HepG2 (cell line): ENCODE results near the gene UBC. TPM values are rescaled to one million over a fixed set of nuclear protein-coding genes. Genes with fewer than 3 reads are reported as not detected.

Experiments
- FOXK1 ChIP-seq: sonication (generic); formaldehyde crosslinking; IDR thresholded peaks from 2 replicates; pipeline ENCODE4 v1.4.0; 2020; ENCODE audit warnings: low read depth, missing genetic modification reagents, borderline replicate concordance
- FOXO1 ChIP-seq: sonication (generic); formaldehyde crosslinking; IDR thresholded peaks from 2 replicates; pipeline ENCODE4 v1.4.0; 2020; ENCODE audit warnings: missing genetic modification reagents
- HES4 ChIP-seq: sonication (generic); formaldehyde crosslinking; IDR thresholded peaks from 2 replicates; pipeline ENCODE4 v1.9.0; 2021; ENCODE audit warnings: mild to moderate bottlenecking, missing genetic modification reagents, borderline replicate concordance
- KLF6 ChIP-seq: IDR thresholded peaks from 2 replicates; pipeline ENCODE4 v1.8.0; 2016; ENCODE audit warnings: missing biosample characterization, missing genetic modification reagents
- NFE2L1 ChIP-seq: sonication (generic); formaldehyde crosslinking; IDR thresholded peaks from 2 replicates; pipeline ENCODE4 v1.4.0; 2020; ENCODE audit warnings: missing genetic modification reagents, mild to moderate bottlenecking, borderline replicate concordance
- RARA ChIP-seq: IDR thresholded peaks from 2 replicates; pipeline ENCODE4 v1.6.1; 2016; ENCODE audit warnings: missing genetic modification reagents, missing compliant biosample characterization
- RFXANK ChIP-seq: IDR thresholded peaks from 2 replicates; pipeline ENCODE4 v1.6.1; 2016
- RFXAP ChIP-seq: sonication (generic); formaldehyde crosslinking; IDR thresholded peaks from 2 replicates; pipeline ENCODE4 v1.4.0; 2020; ENCODE audit warnings: missing genetic modification reagents, borderline replicate concordance
- SALL2 ChIP-seq: sonication (generic); formaldehyde crosslinking; IDR thresholded peaks from 2 replicates; pipeline ENCODE4 v1.8.1; 2023; ENCODE audit warnings: mild to moderate bottlenecking, missing genetic modification reagents, inconsistent platforms
- SNAPC2 ChIP-seq: sonication (generic); formaldehyde crosslinking; IDR thresholded peaks from 2 replicates; pipeline ENCODE4 v1.8.1; 2022; ENCODE audit warnings: mild to moderate bottlenecking, missing genetic modification reagents
- TARDBP ChIP-seq: sonication (generic); formaldehyde crosslinking; IDR thresholded peaks from 2 replicates; pipeline ENCODE4 v1.8.0; 2022; ENCODE audit warnings: mild to moderate bottlenecking, missing genetic modification reagents
- TSC22D2 ChIP-seq: sonication (generic); formaldehyde crosslinking; IDR thresholded peaks from 2 replicates; pipeline ENCODE4 v1.5.1; 2020; ENCODE audit warnings: missing genetic modification reagents, mild to moderate bottlenecking, borderline replicate concordance
- ZBTB40 ChIP-seq, 2 experiments: fragments of 450-650 bp in 1 of 2; sonication (generic) in 1 of 2; formaldehyde crosslinking in 1 of 2; IDR thresholded peaks; 2 replicates each; pipeline versions ENCODE4 v1.6.1 to v1.8.0; 2016 to 2022; ENCODE audit warnings: antibody characterized with exemption in 1 of 2, mild to moderate bottlenecking in 1 of 2, missing genetic modification reagents in 1 of 2
- ZBTB7B ChIP-seq: sonication (generic); formaldehyde crosslinking; IDR thresholded peaks from 2 replicates; pipeline ENCODE4 v1.4.0; 2020; ENCODE audit warnings: missing genetic modification reagents
- ZFP82 ChIP-seq: sonication (generic); formaldehyde crosslinking; IDR thresholded peaks from 2 replicates; pipeline ENCODE4 v1.5.1; 2020; ENCODE audit warnings: mild to moderate bottlenecking, missing genetic modification reagents, borderline replicate concordance
- ZNF225 ChIP-seq: sonication (generic); formaldehyde crosslinking; IDR thresholded peaks from 2 replicates; pipeline ENCODE4 v1.4.0; 2020; ENCODE audit warnings: mild to moderate bottlenecking, missing genetic modification reagents
- ZNF317 ChIP-seq: sonication (generic); formaldehyde crosslinking; IDR thresholded peaks from 2 replicates; pipeline ENCODE4 v1.5.0; 2020; ENCODE audit warnings: mild to moderate bottlenecking, missing genetic modification reagents
- ZNF431 ChIP-seq: sonication (generic); formaldehyde crosslinking; IDR thresholded peaks from 2 replicates; pipeline ENCODE4 v1.9.0; 2022; ENCODE audit warnings: missing genetic modification reagents, low read depth, mild to moderate bottlenecking, borderline replicate concordance
- ZNF605 ChIP-seq: sonication (generic); formaldehyde crosslinking; IDR thresholded peaks from 2 replicates; pipeline ENCODE4 v1.8.0; 2022; ENCODE audit warnings: mild to moderate bottlenecking, missing genetic modification reagents
- ZNF629 ChIP-seq: sonication (generic); formaldehyde crosslinking; conservative IDR thresholded peaks from 2 replicates; pipeline ENCODE4 v1.5.0; 2020; ENCODE audit warnings: missing genetic modification reagents
- ZNF713 ChIP-seq: sonication (generic); formaldehyde crosslinking; IDR thresholded peaks from 2 replicates; pipeline ENCODE4 v1.4.0; 2020; ENCODE audit warnings: mild to moderate bottlenecking, missing genetic modification reagents
- ZNF775 ChIP-seq: sonication (generic); formaldehyde crosslinking; IDR thresholded peaks from 2 replicates; pipeline ENCODE4 v1.4.0; 2020; ENCODE audit warnings: missing genetic modification reagents, mild to moderate bottlenecking, moderate library complexity, borderline replicate concordance
- polyA plus RNA-seq, 8 experiments: library from polyadenylated mRNA; depleted of rRNA in 3 of 8; stranded (reverse) in 7 of 8; unstranded in 1 of 8; fragments of >200 nt; fragmentation: Illumina TruSeq in 4 of 8; extraction: Trizol in 4 of 8; gene quantifications; 2 replicates each; pipeline versions ENCODE4 v1.2.1 to v1.2.3, GENCODE V29; 2011 to 2016; ENCODE audit warnings: low read depth in 4 of 8, missing spikeins in 1 of 8, mixed read lengths in 1 of 8; ENCODE audit not compliant: insufficient read depth in 1 of 8
- total RNA-seq, 5 experiments: library from RNA; depleted of rRNA; stranded (reverse); fragments of >200 nt; fragmentation: Illumina TruSeq; extraction: Trizol; gene quantifications; 2 replicates each; pipeline ENCODE4 v1.2.3, GENCODE V29; 2016; ENCODE audit warnings: low read depth in 1 of 5

UBC gene
- total and polyA plus RNA-seq, 2 of the 13 experiments (the other 11 are each of a cell fraction or from before 2014, with no cell fraction given): 805 to 1,432 TPM

DNA sequence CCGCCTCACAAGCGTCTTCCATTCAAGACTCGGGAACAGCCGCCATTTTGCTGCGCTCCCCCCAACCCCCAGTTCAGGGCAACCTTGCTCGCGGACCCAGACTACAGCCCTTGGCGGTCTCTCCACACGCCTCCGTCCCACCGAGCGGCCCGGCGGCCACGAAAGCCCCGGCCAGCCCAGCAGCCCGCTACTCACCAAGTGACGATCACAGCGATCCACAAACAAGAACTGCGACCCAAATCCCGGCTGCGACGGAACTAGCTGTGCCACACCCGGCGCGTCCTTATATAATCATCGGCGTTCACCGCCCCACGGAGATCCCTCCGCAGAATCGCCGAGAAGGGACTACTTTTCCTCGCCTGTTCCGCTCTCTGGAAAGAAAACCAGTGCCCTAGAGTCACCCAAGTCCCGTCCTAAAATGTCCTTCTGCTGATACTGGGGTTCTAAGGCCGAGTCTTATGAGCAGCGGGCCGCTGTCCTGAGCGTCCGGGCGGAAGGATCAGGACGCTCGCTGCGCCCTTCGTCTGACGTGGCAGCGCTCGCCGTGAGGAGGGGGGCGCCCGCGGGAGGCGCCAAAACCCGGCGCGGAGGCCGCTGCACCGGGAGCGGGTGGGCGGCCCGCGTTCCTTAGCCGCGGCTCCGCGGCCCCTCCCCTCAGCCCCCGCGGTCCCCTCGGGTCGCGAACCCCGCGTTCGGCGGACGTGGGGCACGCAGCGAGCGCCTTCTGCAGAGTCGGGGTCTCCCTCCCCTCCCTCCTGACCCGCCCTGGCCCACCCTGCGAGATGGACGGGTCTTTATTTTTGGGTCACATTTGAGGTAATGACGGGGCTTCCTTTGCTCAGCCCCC is at the start of gene UBC (continued):
- no peak for TF ChIP-seq ZBTB40 (IDR thresholded peaks at IDR 0.05)
- TF ChIP-seq ZBTB40 (CRISPR knock-in tag; IDR thresholded peaks at IDR 0.05): peak; percentile 75
- TF ChIP-seq HES4: no peak; the same call in none of the 2 replicates
- TF ChIP-seq FOXK1 (CRISPR knock-in tag): peak; percentile 88
- peak; percentile 72; the same call in 1 of the 2 replicates for TF ChIP-seq ZNF605 (CRISPR knock-in tag)
- no peak for TF ChIP-seq ZNF775 (CRISPR knock-in tag)
- peak; percentile 55; the same call in 1 of the 2 replicates for TF ChIP-seq SNAPC2 (CRISPR knock-in tag)
- TF ChIP-seq ZFP82: peak; percentile 94
- peak; percentile 99 for TF ChIP-seq RFXAP (CRISPR knock-in tag)
- TF ChIP-seq ZNF713 (CRISPR knock-in tag): no peak
- peak; percentile 78 for TF ChIP-seq TARDBP (CRISPR knock-in tag)
- TF ChIP-seq ZNF629: no peak
- TF ChIP-seq ZNF225 (CRISPR knock-in tag): peak; percentile 78; the same call in 1 of the 2 replicates
- TF ChIP-seq ZNF317: peak; percentile 69; the same call in 1 of the 2 replicates
- peak; percentile 84 for TF ChIP-seq ZBTB7B
- TF ChIP-seq RARA: peak; percentile 63; the same call in 1 of the 2 replicates
- TF ChIP-seq KLF6 (CRISPR knock-in tag): peak; percentile 96
- TF ChIP-seq TSC22D2 (CRISPR knock-in tag): 0 out of 2 replicates have a peak, but pooled peaks have one; percentile 50
- TF ChIP-seq FOXO1 (CRISPR knock-in tag): peak; percentile 22; the same call in 1 of the 2 replicates
- peak; percentile 46 for TF ChIP-seq SALL2
- TF ChIP-seq ZNF431: peak; percentile 90
- TF ChIP-seq RFXANK (CRISPR knock-in tag): peak; percentile 95
- no peak for TF ChIP-seq NFE2L1 (CRISPR knock-in tag)
